Sigmoid colon (tissue), 7 donors: ENCODE measurements around the gene SLC51B. TPM values are rescaled to one million over a fixed set of nuclear protein-coding genes. Genes with fewer than 3 reads are reported as not detected.
A peak's percentile ranks its signal among the peaks of the same experiment; 100 is the strongest.

ENCODE experiments used
- DNase-seq: peaks from one replicate; pipeline ENCODE4 v3.0.0-alpha.2; 2019
- H3K27ac ChIP-seq, 4 donors: fragments of 200-600 bp; sonication (generic); one replicate each; pipeline ENCODE4 v1.5.1; 2016 to 2019; ENCODE audit warnings: mild to moderate bottlenecking in 1 of 4
- H3K27me3 ChIP-seq, 3 donors: fragments of 200-600 bp; sonication (generic); one replicate each; pipeline ENCODE4 v1.5.1; 2019; ENCODE audit warnings: mild to moderate bottlenecking in 1 of 3
- H3K36me3 ChIP-seq, 4 donors: fragments of 200-600 bp; sonication (generic); one replicate each; pipeline ENCODE4 v1.5.1; 2016 to 2019
- H3K4me1 ChIP-seq, 4 donors: fragments of 200-600 bp; sonication (generic); one replicate each; pipeline ENCODE4 v1.5.1; 2017 to 2019
- H3K4me3 ChIP-seq, 4 donors: fragments of 200-600 bp; sonication (generic); one replicate each; pipeline ENCODE4 v1.5.1; 2017 to 2019; ENCODE audit warnings: mild to moderate bottlenecking in 2 of 4, moderate library complexity in 1 of 4
- H3K9me3 ChIP-seq, 4 donors: fragments of 200-600 bp in 3 of 4; sonication (generic) in 3 of 4; one replicate each; pipeline versions ENCODE4 v1.5.1 to v1.6.1; 2013 to 2019
- EP300 ChIP-seq, 4 donors: sonication (generic); formaldehyde crosslinking; IDR thresholded peaks; one replicate each; pipeline ENCODE4 v1.6.1; 2017; ENCODE audit warnings: antibody characterized with exemption in 4 of 4
- POLR2A ChIP-seq, 2 donors: fragments of 450-650 bp; IDR thresholded peaks; one replicate each; pipeline ENCODE4 v1.6.1; 2016; ENCODE audit warnings: antibody characterized with exemption in 2 of 2, mild to moderate bottlenecking in 2 of 2, moderate library complexity in 2 of 2
- POLR2AphosphoS5 ChIP-seq, 4 donors: sonication (generic); formaldehyde crosslinking; IDR thresholded peaks; one replicate each; pipeline ENCODE4 v1.6.1; 2017; ENCODE audit warnings: antibody characterized with exemption in 4 of 4
- WGBS, 2 donors: extraction: QIAGEN DNeasy Blood & Tissue Kit; methylation state at CpG; one replicate each; pipeline ENCODE4 v1.1.7; 2013; 5-methylcytosine and 5-hydroxymethylcytosine counted together
- intact Hi-C: fragments of 100-400 bp; cut with DNase I; formaldehyde crosslinking; loops from one replicate; pipeline ENCODE4 v1.15.1; 2023
- polyA plus RNA-seq, 3 donors: library from polyadenylated mRNA; stranded (reverse); fragments of 200-250 nt; gene quantifications; one replicate each; pipeline ENCODE4 v1.2.3, GENCODE V29; 2013
- total RNA-seq, 4 donors: library from RNA; depleted of rRNA; stranded (reverse); fragments of >200 nt; gene quantifications; one replicate each; pipeline ENCODE4 v1.1.0, GENCODE V29; 2016
- TF ChIP-seq, protein P1 (sequence below), 4 experiments: fragments of 450-650 bp in 3 of 4; fragments of 200-600 bp in 1 of 4; IDR thresholded peaks; one replicate each; pipeline ENCODE4 v1.5.1; 2016 to 2019; ENCODE audit warnings: antibody characterized with exemption in 4 of 4, mild to moderate bottlenecking in 3 of 4, moderate library complexity in 2 of 4
- donor health status: healthy with polysubstance abuse.
- donor health status: Bipolar disorder and iron deficiency.
- donor health status: healthy.

The SLC51B gene
- total and polyA plus RNA-seq, 7 donors = 76.3 to 92.5 (median 77.0) TPM; not detected in 4

- no peak for TF ChIP-seq POLR2A (IDR thresholded peaks at IDR 0.05)
- peak in 2 of 4 donors; percentile 19 to 56 for TF ChIP-seq POLR2AphosphoS5 (IDR thresholded peaks at IDR 0.05)
- Histone ChIP-seq H3K27ac (peak overlapping the region; percentile 83 to 96 (median 94)), H3K27me3 (peaks cover 0 to 4% (median 0%) of the 10 kb centered on the region in 3 donors), H3K36me3 (no peaks in the 10 kb centered on the region), H3K9me3 (no peaks in the 10 kb centered on the region), H3K4me1 (peaks cover 0 to 97% (median 72%) of the 10 kb centered on the region in 4 donors), H3K4me3 (peak overlapping the region; percentile 57 to 83 (median 72))
- peak; percentile 80 for DNase-seq
- WGBS, 2 donors = 50 to 59% methylated on average over 9 of the region's 9 CpGs
- intact Hi-C loops = no loop called here
These were observed 21.6 kb downstream of the SLC51B start for GRCh38 chr15:65066635-65067316.

GRCh38 chr15:65067317-65067644 is 22.1 kb downstream of the SLC51B start:
- Histone ChIP-seq H3K4me1 (peaks cover 0 to 98% (median 76%) of the 10 kb centered on the region in 4 donors), H3K27me3 (peaks cover 0 to 4% (median 0%) of the 10 kb centered on the region in 3 donors), H3K36me3 (no peaks in the 10 kb centered on the region), H3K4me3 (peak overlapping the region; percentile 57 to 83 (median 72)), H3K27ac (peak overlapping the region; percentile 83 to 96 (median 94)), H3K9me3 (no peaks in the 10 kb centered on the region)
- no peak for DNase-seq
- intact Hi-C loops = no loop called here
- WGBS, 2 donors = 33 to 44% methylated on average over 8 of the region's 8 CpGs
- TF ChIP-seq, protein P1, sequence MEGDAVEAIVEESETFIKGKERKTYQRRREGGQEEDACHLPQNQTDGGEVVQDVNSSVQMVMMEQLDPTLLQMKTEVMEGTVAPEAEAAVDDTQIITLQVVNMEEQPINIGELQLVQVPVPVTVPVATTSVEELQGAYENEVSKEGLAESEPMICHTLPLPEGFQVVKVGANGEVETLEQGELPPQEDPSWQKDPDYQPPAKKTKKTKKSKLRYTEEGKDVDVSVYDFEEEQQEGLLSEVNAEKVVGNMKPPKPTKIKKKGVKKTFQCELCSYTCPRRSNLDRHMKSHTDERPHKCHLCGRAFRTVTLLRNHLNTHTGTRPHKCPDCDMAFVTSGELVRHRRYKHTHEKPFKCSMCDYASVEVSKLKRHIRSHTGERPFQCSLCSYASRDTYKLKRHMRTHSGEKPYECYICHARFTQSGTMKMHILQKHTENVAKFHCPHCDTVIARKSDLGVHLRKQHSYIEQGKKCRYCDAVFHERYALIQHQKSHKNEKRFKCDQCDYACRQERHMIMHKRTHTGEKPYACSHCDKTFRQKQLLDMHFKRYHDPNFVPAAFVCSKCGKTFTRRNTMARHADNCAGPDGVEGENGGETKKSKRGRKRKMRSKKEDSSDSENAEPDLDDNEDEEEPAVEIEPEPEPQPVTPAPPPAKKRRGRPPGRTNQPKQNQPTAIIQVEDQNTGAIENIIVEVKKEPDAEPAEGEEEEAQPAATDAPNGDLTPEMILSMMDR (IDR thresholded peaks at IDR 0.05) = no peak
- TF ChIP-seq POLR2AphosphoS5 (IDR thresholded peaks at IDR 0.05) (no peak), POLR2A (IDR thresholded peaks at IDR 0.05) (no peak)

DNA sequence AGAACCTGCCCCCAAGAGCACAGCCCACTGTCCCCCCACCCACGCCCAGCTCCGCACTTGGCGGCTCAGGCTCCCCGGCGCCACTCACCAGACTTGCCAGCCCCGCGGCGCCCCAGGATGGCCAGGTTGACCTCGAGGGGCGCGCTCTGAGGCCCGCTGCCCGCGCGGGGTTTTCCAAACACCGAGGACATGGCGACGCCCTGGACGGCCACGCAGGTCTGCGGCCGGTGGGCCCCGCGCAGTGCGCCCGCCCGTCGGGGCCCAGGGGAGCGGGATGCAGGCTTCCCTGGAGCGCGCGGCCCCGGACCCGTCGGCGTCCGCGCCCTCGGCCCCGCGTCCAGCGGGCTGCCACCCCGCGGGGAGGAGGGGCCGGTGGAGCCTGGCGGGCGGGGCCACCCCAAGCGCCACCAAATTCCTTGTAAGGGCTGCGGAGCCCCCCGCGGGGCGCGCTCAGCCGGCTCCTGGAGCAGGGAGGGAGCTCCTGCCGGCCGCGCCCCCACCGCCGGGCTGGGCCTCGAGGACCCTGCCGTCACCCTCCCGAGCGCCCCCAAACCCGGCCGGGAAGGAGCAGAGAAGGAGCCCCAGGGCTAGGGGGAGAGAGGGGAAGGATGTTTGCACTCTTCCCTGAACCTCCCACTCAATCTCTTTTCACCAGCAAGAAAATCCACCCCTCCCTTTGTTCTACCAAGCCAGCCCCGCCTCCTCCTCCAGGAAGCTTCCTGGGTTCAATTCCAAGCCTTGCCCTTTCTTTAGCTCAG is 22.6 kb downstream of the SLC51B start, which contains the start of gene RASL12:
RASL12 (minus strand) TSS at position 347 of the 758 bp plus-strand sequence; CDS start at position 191, 156 bp downstream.
- Histone ChIP-seq H3K27me3 (peaks cover 0 to 4% (median 0%) of the 10 kb centered on the region in 3 donors), H3K4me3 (peak within 1 kb of the TSS; percentile 57 to 83 (median 72)), H3K4me1 (peaks cover 0 to 96% (median 74%) of the 10 kb centered on the region in 4 donors), H3K9me3 (no peaks in the 10 kb centered on the region), H3K36me3 (no peaks in the 10 kb centered on the region), H3K27ac (peak within 1 kb of the TSS; percentile 83 to 96 (median 94))
- intact Hi-C loops = no loop called here
- TF ChIP-seq POLR2AphosphoS5 (IDR thresholded peaks at IDR 0.05) (peak in 2 of 4 donors; percentile 37 to 43), EP300 (IDR thresholded peaks at IDR 0.05) (no peak)
- DNase-seq = no peak
- WGBS, 2 donors = 4 to 7% methylated on average over 66 of the region's 66 CpGs

DNA sequence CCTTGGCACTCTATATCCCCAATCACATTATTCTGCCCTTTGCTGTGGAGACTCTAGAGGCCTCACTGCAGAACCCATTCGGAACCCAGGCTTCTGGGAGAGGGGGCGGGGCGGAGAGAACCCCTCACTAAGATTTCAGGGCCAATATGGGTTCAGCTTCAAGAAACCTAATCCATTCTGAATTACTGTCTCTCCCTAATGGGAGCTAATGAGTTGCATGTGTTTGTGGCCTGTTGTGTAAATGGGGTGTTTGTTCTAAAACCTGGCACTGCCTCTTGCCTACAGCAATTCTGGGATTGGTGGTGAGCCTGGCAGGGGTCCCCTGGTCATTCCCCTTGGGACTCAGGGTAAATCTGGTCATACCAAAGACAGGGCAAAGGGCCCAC is 23.2 kb downstream of the SLC51B start:
- peak overlapping the region; percentile 83 to 96 (median 94) for H3K27ac ChIP-seq
- peak overlapping the region in 3 of 4 donors; percentile 57 to 83 (median 79) for H3K4me3 ChIP-seq
- DNase-seq = no peak
- 85 to 90% methylated on average over 3 of the region's 3 CpGs for WGBS, 2 donors
- intact Hi-C loops = no loop called here
- peaks cover 0 to 4% (median 0%) of the 10 kb centered on the region in 3 donors for H3K27me3 ChIP-seq
- peaks cover 0 to 90% (median 70%) of the 10 kb centered on the region in 4 donors for H3K4me1 ChIP-seq
- H3K36me3 ChIP-seq = no peaks in the 10 kb centered on the region
- TF ChIP-seq, protein P1 (IDR thresholded peaks at IDR 0.05) = no peak
- TF ChIP-seq POLR2A (IDR thresholded peaks at IDR 0.05) = no peak
- no peak for TF ChIP-seq POLR2AphosphoS5 (IDR thresholded peaks at IDR 0.05)
- no peak for TF ChIP-seq EP300 (IDR thresholded peaks at IDR 0.05)
- H3K9me3 ChIP-seq = no peaks in the 10 kb centered on the region

- TF ChIP-seq, protein P1 (IDR thresholded peaks at IDR 0.05) = no peak
- peak in 3 of 4 donors; percentile 58 to 63 (median 62) for TF ChIP-seq POLR2AphosphoS5 (IDR thresholded peaks at IDR 0.05)
- peak overlapping the region; percentile 83 to 96 (median 94) for H3K27ac ChIP-seq
- DNase-seq = peak; percentile 94
- H3K36me3 ChIP-seq = no peaks in the 10 kb centered on the region
- H3K27me3 ChIP-seq = peaks cover 0 to 4% (median 0%) of the 10 kb centered on the region in 3 donors
- WGBS, 2 donors = 67 to 75% methylated on average over 1 of the region's 1 CpG
- H3K9me3 ChIP-seq = no peaks in the 10 kb centered on the region
- intact Hi-C loops = no loop called here
- no peak overlapping the region for H3K4me3 ChIP-seq
- peaks cover 0 to 83% (median 64%) of the 10 kb centered on the region in 4 donors for H3K4me1 ChIP-seq
These were observed 24.0 kb downstream of the SLC51B start for GRCh38 chr15:65069179-65069578.
